Osteoblast (primary cell): ENCODE results near the gene DMKN. TPM values are rescaled to one million over a fixed set of nuclear protein-coding genes. Genes with fewer than 3 reads are reported as not detected.
A peak's percentile ranks its signal among the peaks of the same experiment; 100 is the strongest.

Source experiments
- DNase-seq: peaks from one replicate; pipeline ENCODE4 v3.0.0; 2011; ENCODE audit warnings: low spot score, mixed read lengths; ENCODE audit not compliant: insufficient read length; ENCODE audit errors: missing footprints
- H2AFZ ChIP-seq: 2 replicates; pipeline ENCODE4 v1.6.0; 2011; ENCODE audit warnings: mild to moderate bottlenecking, low read length
- H3K27ac ChIP-seq: 2 replicates; pipeline ENCODE4 v1.5.1; 2011; ENCODE audit warnings: mild to moderate bottlenecking, low read depth, low read length, moderate library complexity
- H3K27me3 ChIP-seq: 2 replicates; pipeline ENCODE4 v1.6.0; 2012; ENCODE audit warnings: mild to moderate bottlenecking, control low read depth, inconsistent platforms, low read length, moderate library complexity; ENCODE audit not compliant: insufficient read depth
- H3K36me3 ChIP-seq: 2 replicates; pipeline ENCODE4 v1.5.1; 2011; ENCODE audit warnings: mild to moderate bottlenecking, low read length, control low read depth, moderate library complexity; ENCODE audit not compliant: insufficient read depth
- H3K4me1 ChIP-seq: 2 replicates; pipeline ENCODE4 v1.5.1; 2011; ENCODE audit warnings: mild to moderate bottlenecking, low read length, control low read depth, moderate library complexity; ENCODE audit not compliant: insufficient read depth
- H3K4me2 ChIP-seq: 2 replicates; pipeline ENCODE4 v1.6.0; 2011; ENCODE audit warnings: mild to moderate bottlenecking, low read length; ENCODE audit not compliant: insufficient read depth
- H3K4me3 ChIP-seq: fragments of 200-600 bp; sonication (generic); 3 replicates; pipeline ENCODE4 v1.5.1; 2012; ENCODE audit warnings: mild to moderate bottlenecking, low read length, inconsistent platforms; ENCODE audit not compliant: insufficient read depth
- H3K79me2 ChIP-seq: 2 replicates; pipeline ENCODE4 v1.6.0; 2012; ENCODE audit warnings: mild to moderate bottlenecking, low read length, control low read depth, inconsistent platforms; ENCODE audit not compliant: insufficient read depth
- H3K9me3 ChIP-seq: 2 replicates; pipeline ENCODE4 v1.5.1; 2011; ENCODE audit warnings: low read depth, low read length, control low read depth
- H4K20me1 ChIP-seq: 2 replicates; pipeline ENCODE4 v1.6.0; 2012; ENCODE audit warnings: mild to moderate bottlenecking, low read length, control low read depth; ENCODE audit not compliant: insufficient read depth
- CTCF ChIP-seq: IDR thresholded peaks from 2 replicates; pipeline ENCODE4 v1.5.1; 2011; ENCODE audit warnings: mild to moderate bottlenecking, low read depth, low read length, moderate library complexity; ENCODE audit errors: extremely low read depth
- total RNA-seq: library from RNA; depleted of rRNA; stranded (reverse); fragments of >200 nt; gene quantifications from 2 replicates; pipeline ENCODE4 v1.2.3, GENCODE V29; 2012

The DMKN gene
- total RNA-seq, 1 donor = 24.2 TPM

- Histone ChIP-seq H3K9me3 (no peaks in the 10 kb centered on the region), H3K4me1 (peaks cover 13% of the 10 kb centered on the region), H3K36me3 (peaks cover 6% of the 10 kb centered on the region), H3K4me2 (no peak overlapping the region), H3K27me3 (no peaks in the 10 kb centered on the region), H3K79me2 (peaks cover 30% of the 10 kb centered on the region), H3K4me3 (no peak overlapping the region), H3K27ac (no peak overlapping the region), H4K20me1 (peaks cover 7% of the 10 kb centered on the region), H2AFZ (no peak overlapping the region)
- TF ChIP-seq CTCF = peak; percentile 78
- DNase-seq = peak; percentile 96
Measured at GRCh38 chr19:35549174-35549788, 35.8 kb upstream of the DMKN start.

- no peak overlapping the region for H2AFZ ChIP-seq
- H3K27ac ChIP-seq = peak overlapping the region; percentile 88
- no peak for TF ChIP-seq CTCF
- peaks cover 13% of the 10 kb centered on the region for H3K36me3 ChIP-seq
- no peaks in the 10 kb centered on the region for H3K27me3 ChIP-seq
- peak overlapping the region; percentile 86 for H3K4me2 ChIP-seq
- H4K20me1 ChIP-seq = peaks cover 7% of the 10 kb centered on the region
- peaks cover 38% of the 10 kb centered on the region for H3K79me2 ChIP-seq
- H3K4me3 ChIP-seq = peak overlapping the region; percentile 97
- no peaks in the 10 kb centered on the region for H3K9me3 ChIP-seq
- peaks cover 14% of the 10 kb centered on the region for H3K4me1 ChIP-seq
- DNase-seq = peak; percentile 9
Measured at GRCh38 chr19:35546532-35546931, 33.1 kb upstream of the DMKN start.

GRCh38 chr19:35545855-35546381, 32.5 kb upstream of the DMKN start:
- DNase-seq = peak; percentile 93
- Histone ChIP-seq H3K4me2 (peak overlapping the region; percentile 86), H3K9me3 (no peaks in the 10 kb centered on the region), H3K36me3 (peaks cover 13% of the 10 kb centered on the region), H2AFZ (peak overlapping the region; percentile 93), H4K20me1 (peaks cover 7% of the 10 kb centered on the region), H3K27me3 (no peaks in the 10 kb centered on the region), H3K79me2 (peaks cover 38% of the 10 kb centered on the region), H3K27ac (peak overlapping the region; percentile 88), H3K4me1 (peaks cover 14% of the 10 kb centered on the region), H3K4me3 (peak overlapping the region; percentile 97)
- no peak for TF ChIP-seq CTCF

- Histone ChIP-seq H3K4me2 (peak within 1 kb of the TSS; percentile 86), H3K36me3 (peaks cover 17% of the 10 kb centered on the region), H3K27me3 (no peaks in the 10 kb centered on the region), H3K27ac (peak within 1 kb of the TSS; percentile 88), H3K4me1 (peaks cover 14% of the 10 kb centered on the region), H3K9me3 (no peaks in the 10 kb centered on the region), H4K20me1 (peaks cover 7% of the 10 kb centered on the region), H3K79me2 (peaks cover 38% of the 10 kb centered on the region), H3K4me3 (peak within 1 kb of the TSS; percentile 97), H2AFZ (peak within 1 kb of the TSS; percentile 93)
- peak; percentile 100 for DNase-seq
- TF ChIP-seq CTCF = no peak
Measured at GRCh38 chr19:35545001-35545854, 31.8 kb upstream of the DMKN start, which contains the start of gene TMEM147. Gene TMEM147, plus strand, starts transcription at chr19:35545626. Its CDS starts 114 bp downstream, at chr19:35545740.
